Brain microvascular endothelial cell (primary cell): ENCODE results near the gene LRRK1.
A peak's percentile ranks its signal among the peaks of the same experiment; 100 is the strongest.

ENCODE experiments used
- DNase-seq: peaks from one replicate; pipeline ENCODE4 v3.0.0-alpha.2; 2020
- H3K27ac ChIP-seq: fragments of 250-450 bp; sonication (Bioruptor Pico); 2 replicates; pipeline ENCODE4 v1.5.1; 2020; ENCODE audit warnings: mild to moderate bottlenecking, moderate library complexity
- H3K27me3 ChIP-seq: fragments of 250-450 bp; sonication (Bioruptor Pico); replicated peaks from 2 replicates; pipeline ENCODE4 v1.5.1; 2020; ENCODE audit warnings: mild to moderate bottlenecking
- H3K36me3 ChIP-seq: fragments of 250-450 bp; sonication (Bioruptor Pico); replicated peaks from 2 replicates; pipeline ENCODE4 v1.5.1; 2020; ENCODE audit warnings: mild to moderate bottlenecking
- H3K4me3 ChIP-seq: 2 replicates; pipeline ENCODE4 v1.5.1; 2011; ENCODE audit warnings: low read depth, mild to moderate bottlenecking, control low read depth, low read length, moderate library complexity
- CTCF ChIP-seq: IDR thresholded peaks from 2 replicates; pipeline ENCODE4 v1.5.1; 2011; ENCODE audit warnings: low read depth, mild to moderate bottlenecking, moderate library complexity, low read length, control low read depth, inconsistent platforms; ENCODE audit errors: missing control alignments
- in situ Hi-C: cut with HindIII; loops from 2 replicates; pipeline ENCODE4 v1.10.0; 2017; ENCODE audit warnings: low sequenced_read_pairs, low pct_ligation_motif_present

Gene LRRK1

GRCh38 chr15:101037090-101037830, 118.1 kb downstream of the LRRK1 start:
- in situ Hi-C loops: no loop called here
- no peaks in the 10 kb centered on the region for H3K27me3 ChIP-seq
- TF ChIP-seq CTCF: no peak
- no peak for DNase-seq
- H3K4me3 ChIP-seq: no peak overlapping the region
- no peak overlapping the region for H3K27ac ChIP-seq
- no peaks in the 10 kb centered on the region for H3K36me3 ChIP-seq

GRCh38 chr15:101038327-101039003, 119.3 kb downstream of the LRRK1 start:
- H3K27ac ChIP-seq: no peak overlapping the region
- no peak for DNase-seq
- H3K4me3 ChIP-seq: no peak overlapping the region
- TF ChIP-seq CTCF: no peak
- H3K36me3 ChIP-seq: no peaks in the 10 kb centered on the region
- in situ Hi-C loops: no loop called here
- H3K27me3 ChIP-seq: no peaks in the 10 kb centered on the region

- no peak for TF ChIP-seq CTCF
- peak; percentile 81 for DNase-seq
- in situ Hi-C loops: no loop called here
- no peaks in the 10 kb centered on the region for H3K36me3 ChIP-seq
- H3K4me3 ChIP-seq: no peak overlapping the region
- H3K27ac ChIP-seq: peak overlapping the region; percentile 68
- H3K27me3 ChIP-seq: no peaks in the 10 kb centered on the region
These were observed 120.3 kb downstream of the LRRK1 start for GRCh38 chr15:101039461-101039860.

- H3K4me3 ChIP-seq: no peak overlapping the region
- no peaks in the 10 kb centered on the region for H3K36me3 ChIP-seq
- H3K27me3 ChIP-seq: no peaks in the 10 kb centered on the region
- no peak for DNase-seq
- in situ Hi-C loops: no loop called here
- no peak overlapping the region for H3K27ac ChIP-seq
- no peak for TF ChIP-seq CTCF
These were observed 123.2 kb downstream of the LRRK1 start for GRCh38 chr15:101042320-101042719.

- Histone ChIP-seq H3K36me3 (no peaks in the 10 kb centered on the region), H3K27me3 (no peaks in the 10 kb centered on the region), H3K4me3 (no peak overlapping the region), H3K27ac (no peak overlapping the region)
- TF ChIP-seq CTCF: no peak
- DNase-seq: no peak
- in situ Hi-C loops: no loop called here
These were observed 123.9 kb downstream of the LRRK1 start for GRCh38 chr15:101043011-101043410.
